Superior temporal gyrus (tissue), 1 donor: Measurements from ENCODE around the gene NF2.

ENCODE experiments used
- DNase-seq: peaks from one replicate; pipeline ENCODE4 v3.0.0-alpha.2; 2016; ENCODE audit errors: extremely low spot score

The NF2 gene

DNA sequence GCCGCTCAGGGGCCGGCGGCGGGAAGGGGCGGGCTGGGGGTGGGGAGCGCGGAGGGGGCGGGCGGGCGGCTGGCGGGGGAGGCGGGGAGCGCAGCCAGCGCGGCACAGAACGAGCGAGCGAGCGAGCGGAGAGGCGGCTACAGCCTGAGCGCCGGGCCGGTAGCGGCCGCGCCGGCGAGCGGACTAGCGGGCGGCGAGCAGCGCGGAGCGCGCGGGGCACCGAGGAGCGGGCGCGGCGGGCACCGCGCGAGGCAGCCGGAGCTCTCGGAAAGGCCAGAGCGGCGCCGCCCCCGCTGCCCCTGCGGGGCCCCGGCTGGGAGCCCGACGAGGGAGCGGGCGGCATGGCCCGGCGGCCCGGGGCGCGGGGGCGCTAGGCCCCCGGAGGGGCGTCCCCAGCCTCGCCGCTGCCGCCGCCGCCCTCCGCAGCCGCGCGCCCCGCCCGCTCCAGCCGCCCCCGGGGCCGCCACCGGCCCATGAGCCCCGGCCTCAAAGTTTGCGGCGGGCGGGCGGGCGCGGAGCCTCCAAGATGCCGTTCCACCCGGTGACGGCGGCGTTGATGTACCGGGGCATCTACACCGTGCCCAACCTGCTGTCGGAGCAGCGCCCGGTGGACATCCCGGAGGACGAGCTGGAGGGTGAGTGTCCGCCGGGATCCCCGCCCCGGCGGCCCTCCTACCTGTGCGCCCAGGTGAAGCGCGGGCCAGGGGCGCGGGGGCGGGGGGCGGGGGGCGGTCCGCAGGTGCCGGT lies 116.6 kb downstream of the NF2 start, which contains the start of gene CABP7:
Gene CABP7 (plus strand): TSS at position 105 of the 747 bp plus-strand sequence. CDS start 422 bp downstream, at position 527.
- DNase-seq: no peak

DNA sequence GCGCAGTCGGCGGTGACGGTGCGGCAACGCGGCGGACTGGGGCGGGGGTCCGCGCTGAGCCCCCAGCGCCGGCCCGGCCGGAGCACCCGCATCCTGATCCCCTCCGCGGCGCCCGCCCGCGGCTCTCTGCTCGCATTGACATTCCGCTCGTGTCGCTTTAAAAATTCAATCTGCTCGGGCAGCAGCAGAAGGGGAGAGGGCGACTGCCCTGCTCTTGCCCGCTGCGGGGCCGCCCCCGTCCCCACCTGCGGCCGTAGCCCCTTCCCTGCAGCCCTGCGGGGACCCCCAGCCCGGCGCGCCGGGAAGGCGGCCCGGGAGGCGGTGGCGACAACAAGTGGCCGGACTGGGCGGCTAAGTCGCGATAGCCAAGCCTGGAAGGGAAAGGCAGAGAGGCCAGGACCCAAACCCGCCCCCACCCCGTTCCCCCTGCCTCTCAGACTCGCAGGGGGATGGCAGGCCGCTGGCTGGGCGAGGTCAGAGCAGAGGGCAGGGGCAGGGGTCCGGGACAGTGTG lies 117.4 kb downstream of the NF2 start:
- no peak for DNase-seq

DNA sequence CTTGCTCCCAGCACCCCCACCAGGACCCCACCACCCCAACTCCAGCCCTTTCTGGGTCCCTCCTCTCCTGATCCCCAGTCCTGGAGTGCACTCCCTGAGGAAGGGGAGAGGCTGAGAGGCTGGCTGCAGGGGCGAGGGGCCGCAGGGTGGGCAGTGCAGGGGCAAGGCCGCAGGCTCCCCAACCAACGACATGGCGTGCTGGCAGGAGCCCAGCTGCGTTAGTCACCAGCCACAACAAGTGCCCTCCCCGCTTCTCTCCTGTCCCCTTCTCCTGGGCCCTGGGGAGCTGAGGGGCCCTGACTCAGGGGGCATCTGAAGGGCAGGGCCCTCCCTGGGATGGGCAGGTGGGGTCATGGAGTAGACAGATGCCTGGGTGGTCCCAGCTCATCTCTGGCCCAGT lies 118.7 kb downstream of the NF2 start:
- no peak for DNase-seq

DNA sequence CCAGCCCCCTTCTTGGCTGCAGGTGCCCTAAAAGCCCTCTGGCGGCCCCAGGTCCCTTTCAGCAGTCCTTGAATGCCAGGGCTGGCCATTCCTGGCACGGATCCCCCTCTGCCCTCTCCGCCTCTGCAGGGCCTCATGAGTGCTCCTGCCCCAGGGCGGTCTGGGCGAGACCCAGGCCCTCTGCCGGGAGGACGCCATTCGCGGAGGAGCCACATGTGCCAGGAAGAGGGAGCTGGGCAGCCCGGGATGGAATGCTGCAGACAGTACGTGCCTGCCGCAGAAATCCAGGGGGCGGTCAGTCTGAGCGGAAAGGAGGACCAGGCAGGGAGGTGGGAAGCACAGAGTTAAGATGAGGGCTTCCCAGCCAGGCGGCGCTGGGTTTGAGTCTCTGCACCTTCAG lies 119.2 kb downstream of the NF2 start:
- DNase-seq: no peak

DNA sequence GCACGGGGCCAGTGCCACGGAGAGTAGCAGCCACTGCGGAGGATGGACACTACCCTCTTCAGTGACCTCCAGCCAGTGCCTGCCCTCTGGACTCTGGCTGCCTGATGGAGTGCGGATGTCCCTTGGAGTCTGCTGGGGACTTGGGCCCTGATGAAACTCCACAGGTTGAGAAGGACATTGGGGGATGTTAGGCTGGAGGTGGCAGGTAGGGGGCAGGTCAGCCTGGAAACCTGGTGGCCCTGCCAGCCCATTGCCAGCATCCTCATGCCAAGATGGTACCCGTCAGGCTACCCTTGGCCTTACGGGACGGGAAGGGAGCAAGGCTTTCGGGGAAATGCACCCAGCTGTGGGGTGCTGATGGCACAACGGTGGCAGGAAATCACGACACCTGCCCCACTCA lies 120.3 kb downstream of the NF2 start:
- no peak for DNase-seq

DNA sequence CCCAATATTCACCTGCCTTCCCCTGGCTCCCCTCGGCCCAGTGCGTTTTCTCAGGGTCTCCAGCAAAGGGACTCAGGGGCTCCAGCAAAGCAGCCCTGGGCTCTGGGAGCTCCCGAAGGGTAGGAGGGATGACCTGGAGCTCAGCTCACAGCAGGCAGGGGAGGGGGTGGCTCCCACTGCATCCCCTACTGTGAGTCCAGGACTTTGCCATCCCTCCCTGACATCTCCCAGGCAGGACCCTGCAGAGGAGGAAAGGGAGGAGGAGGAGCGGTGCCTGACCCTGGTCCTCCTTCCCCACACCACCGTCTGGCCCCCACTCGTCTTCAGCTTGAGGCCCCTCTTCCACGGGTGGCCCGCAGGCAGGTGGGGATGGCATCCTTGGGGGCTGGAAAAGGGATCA lies 121.4 kb downstream of the NF2 start:
- DNase-seq: no peak

DNA sequence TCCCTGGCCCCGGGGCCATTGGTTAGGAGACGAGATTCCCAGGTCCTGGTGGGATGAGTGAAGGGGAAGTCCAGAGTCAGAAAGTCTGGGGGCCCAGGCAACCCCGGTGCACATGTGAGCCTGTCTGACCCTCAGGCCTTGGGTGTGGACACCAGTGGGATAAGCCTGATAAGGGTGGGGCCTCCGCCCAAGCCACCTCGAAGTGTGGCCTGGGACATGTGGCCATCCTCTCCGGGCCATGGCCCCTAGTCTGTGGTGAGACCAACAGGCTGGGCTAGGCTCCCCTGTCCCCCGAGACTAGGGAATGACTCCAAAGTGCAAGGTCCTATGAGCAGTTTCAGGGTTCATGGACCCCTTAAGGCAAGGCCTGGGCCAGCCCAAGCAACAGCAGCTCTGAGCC lies 122.7 kb downstream of the NF2 start:
- no peak for DNase-seq

DNA sequence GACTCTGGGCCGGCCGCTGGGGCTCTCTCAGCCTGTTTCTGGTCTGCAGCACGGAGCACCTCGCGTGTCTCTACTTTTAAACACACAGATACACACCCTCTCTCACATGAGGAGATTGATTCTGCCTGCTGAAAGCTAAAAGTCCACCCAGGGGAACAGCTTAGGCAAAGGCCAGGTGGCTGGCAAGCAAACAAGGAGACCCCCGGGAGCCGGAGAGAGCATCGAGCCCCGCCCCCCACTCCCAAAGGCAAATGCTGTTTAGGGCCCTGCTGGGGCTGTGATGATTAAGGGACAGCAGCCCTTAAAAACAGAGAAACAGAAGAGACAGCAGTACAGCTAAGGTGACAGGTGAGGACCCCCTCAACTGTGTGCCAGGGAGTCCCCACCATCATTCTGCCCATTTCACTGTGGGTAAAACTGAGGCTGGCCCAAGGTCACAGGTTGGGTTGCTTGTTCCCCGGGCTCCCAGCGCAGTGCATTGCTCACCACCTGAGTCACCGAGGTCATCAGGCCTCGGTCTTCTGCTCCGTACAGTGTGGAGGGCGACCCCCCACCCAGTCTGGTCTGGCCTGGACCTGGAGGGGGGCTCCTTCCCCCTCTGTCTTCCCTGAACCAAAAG lies 123.2 kb downstream of the NF2 start:
- no peak for DNase-seq

DNA sequence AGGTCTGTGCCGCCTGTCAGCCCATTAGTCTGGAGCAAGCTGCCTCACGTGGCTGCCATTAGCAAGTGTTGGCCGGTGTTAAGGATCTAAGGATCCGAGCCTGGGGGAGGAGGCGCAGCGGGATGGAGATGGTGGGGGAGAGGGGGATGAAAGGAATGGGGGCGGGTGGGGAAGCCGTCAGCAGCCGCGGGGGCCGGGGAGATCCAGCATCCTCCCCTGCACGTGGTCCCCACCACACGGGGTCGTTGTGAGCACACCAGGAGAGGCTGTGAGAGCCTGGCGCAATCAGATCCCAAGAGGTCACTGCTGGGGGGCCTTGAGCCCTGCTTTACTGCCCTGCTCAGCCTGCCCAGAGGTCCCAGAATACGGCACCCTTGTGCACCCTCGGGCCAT lies 123.7 kb downstream of the NF2 start:
- no peak for DNase-seq

DNA sequence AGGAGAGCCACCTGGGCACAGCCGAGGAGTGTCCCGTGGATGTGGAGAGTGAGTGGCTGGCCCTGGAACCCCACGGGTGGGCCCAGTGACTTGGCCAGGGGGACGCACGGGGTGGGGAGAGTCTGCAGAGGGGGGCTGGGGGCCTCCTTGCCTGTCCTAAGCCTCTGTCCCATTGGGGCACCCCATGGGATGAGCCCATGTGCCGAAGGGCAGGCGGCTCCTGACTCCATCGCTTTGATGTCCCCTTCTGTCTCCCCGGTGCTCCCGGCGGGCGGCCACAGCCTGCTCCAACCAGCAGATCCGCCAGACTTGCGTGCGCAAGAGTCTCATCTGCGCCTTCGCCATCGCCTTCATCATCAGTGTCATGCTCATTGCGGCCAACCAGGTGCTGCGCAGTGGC lies 125.7 kb downstream of the NF2 start:
- no peak for DNase-seq

DNA sequence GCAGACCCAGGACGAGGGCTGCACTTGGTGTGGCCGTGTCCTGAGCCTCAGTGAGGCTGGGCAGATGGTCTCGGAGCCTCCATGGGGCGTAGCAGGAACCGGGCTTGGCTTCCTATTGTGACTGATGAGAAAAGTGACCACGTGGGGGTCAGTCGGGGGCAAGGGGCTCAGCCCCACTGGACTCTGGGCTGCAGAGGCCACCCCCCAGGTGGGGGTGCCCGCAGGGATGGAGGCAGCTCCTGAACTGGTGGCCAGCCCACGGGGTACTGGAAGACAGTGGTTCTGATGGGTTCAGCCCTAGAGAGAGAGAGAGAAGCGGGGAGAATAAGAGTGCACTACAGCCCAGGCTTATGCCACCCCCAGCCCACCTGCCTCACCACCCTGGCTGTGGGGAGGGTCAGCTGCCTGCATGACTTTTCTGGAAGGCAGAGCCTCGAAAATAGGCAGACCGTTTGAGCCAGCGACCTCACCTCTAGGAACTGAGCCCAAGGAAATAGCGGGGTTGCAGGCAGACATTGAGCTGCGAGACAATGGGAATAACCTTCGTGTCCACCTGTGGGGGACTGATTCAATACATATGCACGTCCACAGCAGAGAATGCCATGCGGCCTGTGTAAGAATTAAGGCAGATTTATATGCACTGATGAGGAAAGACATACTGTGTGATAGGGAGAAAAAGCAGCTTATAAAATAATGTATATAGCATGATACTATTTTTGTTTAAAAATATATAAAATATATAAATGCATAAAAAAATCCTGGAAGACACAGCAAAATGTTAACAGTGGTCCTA lies 127.8 kb downstream of the NF2 start:
- DNase-seq: no peak

DNA sequence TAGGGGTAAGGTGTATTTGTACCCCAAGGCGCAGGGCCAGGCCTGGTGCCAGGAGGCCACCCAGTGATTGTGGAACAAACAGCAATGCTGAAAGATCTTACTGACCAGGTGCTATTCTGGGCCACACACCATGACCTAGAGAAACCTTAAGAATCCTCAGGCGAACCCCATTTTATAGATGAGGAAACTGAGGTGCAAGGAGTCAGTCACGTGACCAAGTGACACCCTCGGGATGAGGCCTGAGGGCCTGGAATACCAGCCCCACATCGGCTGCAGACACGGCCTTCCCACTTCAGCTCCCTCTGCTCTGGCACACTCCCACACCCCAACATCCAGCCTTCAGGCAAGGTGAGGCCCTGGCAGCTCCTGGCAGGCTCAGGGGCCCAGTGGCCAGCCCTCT lies 129.4 kb downstream of the NF2 start:
- DNase-seq: no peak

DNA sequence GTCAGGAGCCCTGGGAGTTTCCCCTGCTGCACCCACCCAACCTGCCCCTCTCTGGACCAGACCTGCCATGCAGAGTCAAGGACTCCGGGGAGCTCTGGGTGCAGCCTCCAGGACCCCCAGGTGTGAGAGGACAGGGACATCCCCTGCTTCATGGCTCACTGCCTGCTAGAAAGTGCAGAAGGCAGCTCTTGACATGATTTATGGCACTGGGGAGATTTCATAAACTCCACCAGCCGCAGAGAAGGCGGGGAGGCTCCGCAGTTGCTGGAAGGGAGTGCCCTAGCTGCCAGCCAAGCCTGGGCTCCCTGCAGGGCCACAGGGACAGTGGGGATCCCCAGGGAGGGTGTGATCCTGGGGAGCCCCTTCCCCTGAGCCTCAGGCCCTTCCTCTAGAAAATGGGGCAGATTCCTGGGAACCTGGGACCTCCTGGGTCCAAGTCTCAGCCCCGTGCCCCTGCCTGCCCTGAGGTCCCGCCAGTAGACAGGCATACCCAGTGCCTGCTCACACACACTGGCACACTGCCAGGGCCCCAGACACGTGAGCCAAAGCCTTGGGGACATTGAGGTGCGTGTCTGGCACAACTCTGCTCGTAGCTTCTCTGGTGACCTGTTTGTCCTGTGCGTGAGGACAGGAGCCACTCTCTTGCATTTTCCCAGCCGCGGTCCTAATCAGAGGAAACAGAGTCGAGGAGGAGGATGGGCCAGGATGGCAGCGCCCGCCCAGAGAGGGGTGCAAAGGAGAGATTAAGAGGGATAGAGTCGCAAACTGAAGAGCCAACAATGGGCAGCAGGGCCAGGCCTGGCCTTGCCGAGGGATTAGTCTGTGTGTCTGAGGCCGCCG lies 130.1 kb downstream of the NF2 start:
- no peak for DNase-seq

DNA sequence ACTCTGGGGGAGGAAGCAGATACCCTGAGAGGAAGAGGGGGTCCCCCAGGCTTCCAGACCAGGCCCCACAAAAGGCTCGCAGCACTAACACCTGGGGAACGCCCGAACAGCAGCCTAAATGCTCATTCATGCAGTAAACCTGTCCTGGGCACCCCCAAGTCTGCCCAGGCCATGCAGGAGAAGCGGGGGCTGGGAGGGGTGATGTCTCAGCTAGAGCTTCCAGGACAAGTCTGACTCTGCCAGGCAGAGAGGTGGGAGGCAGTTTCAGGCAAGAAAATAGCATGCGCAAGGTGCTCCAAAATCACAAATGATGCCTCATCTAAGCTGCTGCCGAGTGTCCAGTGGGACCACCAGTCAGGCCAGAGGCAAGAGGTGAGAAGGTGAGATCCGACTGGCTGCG lies 131.0 kb downstream of the NF2 start:
- DNase-seq: no peak

DNA sequence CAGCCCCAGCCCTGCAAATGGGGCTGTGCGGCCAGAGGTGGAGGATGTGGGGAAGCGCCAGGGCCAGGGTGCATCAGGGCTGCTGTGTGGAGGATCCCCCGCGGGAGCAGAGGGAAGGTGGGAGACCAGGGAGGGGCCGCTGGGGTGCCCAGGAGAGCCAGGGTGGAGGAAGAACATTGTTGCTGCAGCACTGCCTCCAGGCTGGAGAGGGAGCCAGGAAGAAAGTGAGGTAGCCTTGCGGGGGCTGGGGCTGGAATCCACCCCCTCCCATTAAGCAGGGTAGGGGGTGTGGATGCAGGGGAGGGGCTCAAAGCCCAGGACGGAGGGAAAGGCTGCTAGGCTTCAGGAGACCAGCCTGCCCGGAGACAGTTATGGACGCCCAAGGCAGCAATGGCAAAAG lies 131.4 kb downstream of the NF2 start:
- DNase-seq: no peak

DNA sequence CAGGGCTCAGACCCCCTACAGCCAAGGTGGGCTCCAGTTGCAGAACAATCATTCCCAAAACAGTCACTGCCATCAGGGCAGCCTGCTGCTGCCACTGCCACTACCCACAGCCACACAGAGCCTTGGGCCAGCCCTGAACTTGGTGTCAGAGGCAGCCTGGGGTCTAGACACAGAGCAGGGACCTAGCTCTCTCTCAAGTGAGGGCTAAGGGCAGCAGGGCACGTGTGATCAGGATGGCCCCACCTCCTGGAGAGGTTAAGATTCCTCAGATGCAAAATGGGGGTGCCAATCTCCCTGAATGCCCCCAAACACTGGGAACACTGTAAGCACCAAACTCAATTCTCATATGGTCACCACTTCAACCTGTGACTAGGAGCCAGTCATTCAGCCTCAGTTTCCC lies 132.0 kb downstream of the NF2 start:
- no peak for DNase-seq

DNA sequence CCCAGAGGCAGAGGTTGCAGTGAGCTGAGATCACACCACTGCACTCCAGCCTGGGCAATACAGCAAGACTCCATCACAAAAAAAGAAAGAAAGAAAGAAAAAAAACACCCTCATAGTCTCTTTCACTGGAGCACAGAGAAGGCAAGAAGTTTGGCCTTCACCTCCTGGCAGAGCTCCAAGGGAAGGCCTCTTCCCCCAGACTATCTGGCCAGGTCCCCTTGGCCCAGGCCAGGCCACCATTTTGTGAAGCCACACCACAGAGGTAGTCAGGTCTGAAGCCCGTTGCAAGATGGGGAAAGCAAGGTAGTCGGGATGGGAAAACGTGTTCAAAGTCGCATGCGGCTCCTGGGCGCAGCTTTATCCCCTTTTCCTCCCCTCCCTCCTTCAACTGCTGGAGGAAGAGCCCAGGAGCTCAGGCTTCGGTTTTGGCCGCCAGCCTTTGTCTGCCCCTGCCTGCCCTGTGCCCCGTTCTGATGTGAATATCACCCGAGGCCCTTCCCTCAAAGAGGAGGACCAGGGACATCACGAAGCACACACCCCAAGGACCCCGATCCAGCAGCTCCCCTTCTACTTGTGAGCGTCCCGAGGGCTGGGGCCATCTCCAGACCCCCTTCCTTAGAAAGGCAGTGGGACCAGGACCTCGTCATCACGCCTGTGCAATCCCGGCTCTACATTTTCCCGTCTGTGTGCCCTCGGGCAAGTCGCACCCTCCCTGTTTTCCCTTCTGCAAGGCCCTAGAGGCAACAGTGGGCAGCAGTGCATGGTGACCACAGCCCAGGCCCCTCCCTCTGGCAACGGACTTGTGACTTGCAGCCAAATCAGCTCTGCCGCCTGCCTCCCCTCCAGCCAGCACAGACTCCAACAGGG lies 134.1 kb downstream of the NF2 start:
- no peak for DNase-seq

DNA sequence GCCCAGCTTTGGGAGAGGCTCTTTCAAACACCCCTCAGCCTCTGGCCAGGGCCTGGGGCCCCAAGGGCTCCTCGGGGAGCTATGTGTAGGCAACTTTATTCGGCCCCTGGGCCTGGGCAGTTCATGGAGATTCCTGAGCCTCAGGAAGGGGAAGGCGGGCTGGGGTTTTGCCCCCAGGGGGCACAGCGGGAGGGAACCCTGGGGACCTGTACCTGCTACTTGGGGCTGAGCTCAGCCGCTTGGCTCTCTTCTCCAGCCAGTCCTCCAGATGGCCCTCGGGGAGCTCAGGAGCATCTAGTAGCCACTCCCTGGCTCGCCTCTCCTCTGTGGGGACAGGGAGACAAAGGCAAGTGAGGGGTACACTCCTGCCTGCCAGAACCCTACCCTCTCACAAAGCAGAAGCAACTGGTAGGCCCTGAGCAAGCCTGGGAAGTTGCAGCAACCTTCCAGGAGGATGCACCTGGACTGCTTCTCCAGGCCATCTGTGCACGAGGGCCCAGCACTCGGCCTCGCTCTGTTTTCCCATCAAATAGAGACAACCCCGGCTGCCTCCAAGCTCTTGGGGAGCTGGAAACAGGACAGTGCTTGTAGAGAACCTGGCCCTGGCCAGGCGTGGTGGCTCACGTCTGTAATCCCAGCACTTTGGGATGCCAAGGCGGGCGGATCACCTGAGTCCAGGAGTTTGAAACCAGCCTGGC lies 134.8 kb downstream of the NF2 start:
- DNase-seq: no peak

DNA sequence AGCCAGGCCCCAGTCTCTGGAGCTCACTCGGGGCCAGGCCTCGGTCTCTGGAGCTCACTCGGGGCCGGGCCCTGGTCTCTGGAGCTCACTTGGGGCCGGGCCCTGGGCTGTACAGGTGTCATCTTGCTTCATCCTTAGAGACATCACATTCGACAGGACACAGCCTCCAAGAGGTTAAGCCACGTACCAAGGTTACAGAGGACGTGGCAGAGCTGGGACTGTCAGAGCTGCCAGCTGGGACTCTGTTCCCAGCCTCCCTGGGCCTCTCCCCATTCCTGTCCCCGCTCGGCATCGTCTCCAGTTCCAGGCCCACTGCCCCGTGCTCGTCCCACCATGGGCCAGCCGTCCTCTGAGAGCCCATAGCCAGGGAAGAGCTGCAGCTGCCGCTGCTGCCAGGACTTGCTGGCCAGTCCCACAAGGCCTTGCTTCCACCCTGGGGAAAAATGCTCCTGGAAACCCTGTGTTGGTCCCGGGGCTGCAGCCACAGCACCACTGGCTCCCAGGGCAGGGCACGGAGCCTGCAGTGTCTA lies 136.0 kb downstream of the NF2 start:
- DNase-seq: no peak

DNA sequence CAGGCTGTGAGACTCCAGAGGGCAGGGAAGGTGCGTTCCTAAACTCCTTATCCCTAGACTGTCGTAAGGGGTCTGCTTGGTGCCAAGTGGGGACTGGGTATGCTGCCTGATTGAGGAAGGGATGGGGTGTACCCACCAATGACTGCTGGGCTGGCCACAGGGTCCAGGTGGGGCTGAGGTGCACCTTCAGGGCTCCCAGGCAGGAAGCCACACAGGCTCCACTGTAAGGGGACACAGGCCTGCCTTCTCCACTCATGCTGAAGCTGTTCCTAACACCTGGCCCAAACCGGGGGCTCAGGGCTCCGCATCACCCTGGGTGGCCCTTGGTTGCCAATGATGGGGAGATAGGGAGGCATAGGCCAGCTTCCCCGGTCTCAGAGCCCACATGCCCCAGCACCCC lies 136.8 kb downstream of the NF2 start:
- no peak for DNase-seq
